ENCODE results near the gene TRIM5. TPM values are rescaled to one million over a fixed set of nuclear protein-coding genes. Genes with fewer than 3 reads are reported as not detected.

TRIM5 gene
- total RNA-seq, 4 donors from 2014 or later, result 12.6 to 22.8 (median 16.7) TPM

DNA sequence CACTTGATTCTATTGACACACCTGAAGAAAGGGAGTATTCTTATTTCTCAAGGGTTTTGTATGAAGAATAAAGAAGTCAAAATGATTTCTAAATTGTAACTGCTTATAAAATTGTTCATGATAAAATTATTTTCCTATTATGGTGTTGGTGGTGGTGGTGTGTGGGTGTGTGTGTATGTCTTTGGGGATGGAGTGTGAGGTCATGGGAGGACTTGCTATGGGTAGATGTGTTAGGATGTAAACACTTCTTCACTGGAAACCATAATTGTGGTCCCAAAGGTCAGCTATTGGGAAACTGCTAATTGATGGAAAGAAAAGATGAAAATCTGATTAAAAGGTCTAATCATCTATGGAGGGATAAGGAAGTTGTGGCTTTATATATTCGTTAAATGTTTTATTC, 9.8 kb upstream of the TRIM5 start:
- TF ChIP-seq, protein P1, sequence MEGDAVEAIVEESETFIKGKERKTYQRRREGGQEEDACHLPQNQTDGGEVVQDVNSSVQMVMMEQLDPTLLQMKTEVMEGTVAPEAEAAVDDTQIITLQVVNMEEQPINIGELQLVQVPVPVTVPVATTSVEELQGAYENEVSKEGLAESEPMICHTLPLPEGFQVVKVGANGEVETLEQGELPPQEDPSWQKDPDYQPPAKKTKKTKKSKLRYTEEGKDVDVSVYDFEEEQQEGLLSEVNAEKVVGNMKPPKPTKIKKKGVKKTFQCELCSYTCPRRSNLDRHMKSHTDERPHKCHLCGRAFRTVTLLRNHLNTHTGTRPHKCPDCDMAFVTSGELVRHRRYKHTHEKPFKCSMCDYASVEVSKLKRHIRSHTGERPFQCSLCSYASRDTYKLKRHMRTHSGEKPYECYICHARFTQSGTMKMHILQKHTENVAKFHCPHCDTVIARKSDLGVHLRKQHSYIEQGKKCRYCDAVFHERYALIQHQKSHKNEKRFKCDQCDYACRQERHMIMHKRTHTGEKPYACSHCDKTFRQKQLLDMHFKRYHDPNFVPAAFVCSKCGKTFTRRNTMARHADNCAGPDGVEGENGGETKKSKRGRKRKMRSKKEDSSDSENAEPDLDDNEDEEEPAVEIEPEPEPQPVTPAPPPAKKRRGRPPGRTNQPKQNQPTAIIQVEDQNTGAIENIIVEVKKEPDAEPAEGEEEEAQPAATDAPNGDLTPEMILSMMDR (IDR thresholded peaks at IDR 0.05; ENCODE audit: low read depth), result no peak

DNA sequence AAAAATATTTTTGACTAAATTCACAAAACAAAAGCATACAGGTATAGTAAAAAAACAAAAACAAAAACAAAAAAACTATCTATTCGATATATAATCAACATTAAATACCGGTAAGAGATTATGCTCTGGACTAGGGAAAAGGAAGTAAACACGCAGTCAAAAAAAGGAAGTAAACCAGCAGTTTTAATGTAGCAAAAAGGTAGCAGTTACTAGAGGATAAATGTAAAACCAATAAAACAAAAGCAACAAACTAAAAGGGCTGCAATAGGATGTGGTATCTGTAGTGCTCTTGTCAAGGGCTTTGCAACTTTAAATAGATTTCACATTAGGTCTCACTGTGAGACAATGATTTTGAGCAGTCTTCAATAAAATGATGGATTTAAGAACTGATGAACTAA, 7.1 kb upstream of the TRIM5 start:
- TF ChIP-seq, protein P1 (IDR thresholded peaks at IDR 0.05; ENCODE audit: low read depth), result no peak

DNA sequence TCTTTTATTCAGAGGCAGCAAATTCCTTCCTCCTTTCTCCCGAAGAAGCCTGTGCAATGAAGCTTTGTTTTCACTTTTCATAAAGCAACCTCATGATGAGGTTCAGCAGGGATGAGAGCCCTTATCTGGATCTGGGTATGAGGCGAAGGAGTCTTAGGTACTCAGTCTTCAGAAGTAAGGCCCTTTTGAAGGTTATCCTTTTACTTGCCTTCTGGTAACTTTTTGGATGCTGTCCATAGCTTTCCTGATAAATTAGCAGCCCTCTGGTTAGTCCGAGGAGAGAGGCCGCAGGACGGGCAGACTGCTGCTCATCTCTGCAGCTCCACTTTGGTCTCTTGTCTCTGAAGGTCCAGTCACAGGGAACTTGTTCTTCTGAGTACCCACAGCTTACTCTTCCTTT, 5.9 kb upstream of the TRIM5 start:
- TF ChIP-seq, protein P1 (IDR thresholded peaks at IDR 0.05; ENCODE audit: low read depth), result no peak

DNA sequence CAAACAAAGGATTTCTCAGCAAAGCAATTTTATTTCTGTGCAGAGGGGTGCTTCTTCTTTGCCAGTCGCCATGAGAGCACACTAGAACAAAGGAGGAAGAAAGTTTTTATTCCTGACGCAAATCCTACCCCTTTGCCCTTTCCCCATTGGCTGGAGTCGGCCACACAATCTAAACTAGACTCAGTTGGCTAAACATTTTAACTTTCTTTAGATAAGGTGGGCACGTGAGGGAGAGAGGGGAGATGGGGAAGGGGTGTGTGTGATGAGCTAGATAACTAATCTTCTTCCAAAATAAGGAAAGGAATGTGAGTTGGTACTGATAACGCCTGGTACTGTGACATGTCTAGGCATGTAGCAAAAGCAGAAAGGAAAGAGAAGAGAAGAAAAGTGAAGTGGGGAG, 5.3 kb upstream of the TRIM5 start:
- TF ChIP-seq, protein P1 (IDR thresholded peaks at IDR 0.05; ENCODE audit: low read depth), result no peak

DNA sequence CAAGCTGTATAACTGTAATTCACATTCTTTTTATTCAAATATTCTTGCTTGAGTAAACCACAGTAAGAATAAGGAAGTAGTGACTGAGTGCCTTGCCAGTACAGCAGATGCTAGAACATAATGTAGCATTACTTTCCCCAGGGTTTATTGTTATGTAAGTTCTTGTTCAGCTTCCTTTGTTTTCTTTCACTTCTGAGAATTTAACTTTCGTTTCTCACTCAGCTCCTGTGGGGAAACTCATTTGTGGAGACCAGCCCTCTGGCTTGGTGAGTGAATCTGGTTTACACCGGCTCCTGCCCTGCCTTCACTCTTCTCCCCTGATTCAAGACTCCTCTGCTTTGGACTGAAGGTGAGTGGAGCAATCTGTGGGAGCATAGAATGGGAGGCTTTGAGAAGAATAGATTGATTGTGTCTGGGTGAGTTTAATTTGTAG, 4.7 kb upstream of the TRIM5 start, which contains the start of gene TRIM22:
Gene TRIM22, plus strand, starts transcription at position 240 of the 433 bp plus-strand sequence. CDS start 6,443 bp downstream, outside the sequence.
- TF ChIP-seq, protein P1 (IDR thresholded peaks at IDR 0.05; ENCODE audit: low read depth), result no peak

DNA sequence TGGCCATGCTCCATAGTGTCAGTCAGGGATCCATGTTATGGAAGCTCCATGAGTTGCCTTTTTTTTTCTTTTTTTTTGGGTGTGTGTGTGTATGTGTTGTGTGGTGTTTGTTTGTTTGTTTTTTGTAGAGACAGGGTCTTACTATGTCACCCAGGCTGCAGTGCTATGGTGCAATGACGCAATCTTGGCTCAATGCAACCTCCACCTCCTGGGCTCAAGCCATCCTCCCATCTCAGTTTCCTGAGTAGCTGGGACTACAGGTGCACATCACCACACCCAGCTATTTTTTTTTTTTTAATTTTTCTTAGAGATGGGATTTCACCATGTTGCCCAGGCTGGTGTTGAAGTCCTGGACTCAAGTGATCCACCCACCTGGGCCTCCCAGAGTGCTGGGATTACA, 3.6 kb upstream of the TRIM5 start:
- TF ChIP-seq, protein P1 (IDR thresholded peaks at IDR 0.05; ENCODE audit: low read depth), result no peak

DNA sequence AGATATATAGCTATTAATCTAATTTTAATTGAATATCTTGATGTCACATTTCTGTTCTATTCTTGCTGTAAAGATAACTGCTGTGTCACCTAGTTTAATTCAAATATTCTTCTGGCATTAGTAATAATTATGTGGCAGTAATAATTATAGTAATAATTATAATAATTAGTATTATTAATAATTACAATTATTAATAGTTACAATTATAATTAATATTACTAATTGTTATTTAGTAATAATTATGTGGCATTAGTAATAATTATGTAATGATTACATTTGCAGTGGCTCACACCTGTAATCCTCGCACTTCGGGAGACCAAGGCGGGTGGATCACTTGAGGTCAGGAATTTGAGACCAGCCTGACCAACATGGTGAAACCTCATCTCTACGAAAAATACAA, 1.6 kb upstream of the TRIM5 start:
- TF ChIP-seq, protein P1 (IDR thresholded peaks at IDR 0.05; ENCODE audit: low read depth), result no peak

All from subcutaneous adipose tissue (tissue), 4 donors.